GM21381 (cell line): ENCODE data around the gene SLC34A2.

Experiments used
- ATAC-seq: cut with Tn5 transposase; IDR thresholded peaks from one replicate; pipeline ENCODE4 v1.9.1; 2021; ENCODE audit warnings: mild to moderate bottlenecking, moderate library complexity; ENCODE audit not compliant: unreplicated experiment

Gene SLC34A2

DNA sequence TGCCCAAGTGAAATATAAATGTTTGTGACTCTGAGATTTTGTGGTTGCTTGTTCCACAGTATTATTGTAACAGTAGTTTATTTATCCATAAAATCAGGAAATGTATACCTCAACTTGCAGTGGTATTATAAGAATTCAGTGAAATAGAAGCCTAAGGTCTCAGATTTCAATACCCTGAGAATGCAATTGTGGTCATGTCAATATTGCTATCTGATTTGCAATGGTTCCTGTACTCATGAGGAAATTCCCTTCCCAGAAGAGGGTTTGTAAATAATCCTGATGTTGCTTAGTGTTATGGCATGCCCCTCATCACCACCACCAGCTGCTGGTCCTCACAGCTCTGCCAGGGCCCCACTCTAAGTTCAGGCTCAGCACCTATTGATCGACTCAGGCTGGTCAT is 67.8 kb downstream of the SLC34A2 start:
- no peak for ATAC-seq

DNA sequence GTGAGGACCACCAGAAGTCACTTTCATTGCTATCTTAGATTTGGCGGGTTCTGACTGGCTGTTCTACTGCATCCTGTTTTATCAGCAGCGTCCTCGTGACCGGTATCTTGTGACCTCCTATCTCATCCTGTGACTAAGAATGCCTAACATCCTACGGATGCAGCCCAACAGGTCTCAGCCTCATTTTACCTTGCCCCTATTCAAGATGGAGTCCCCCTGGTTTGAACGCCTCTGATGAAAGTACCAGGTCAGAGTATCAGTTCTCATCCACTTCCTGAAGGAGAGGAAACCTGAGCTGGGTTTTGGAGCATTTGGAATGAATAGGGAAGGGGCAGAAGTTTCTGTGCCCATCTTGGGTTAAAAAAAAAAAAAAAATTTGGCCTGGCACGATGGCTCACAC is 70.2 kb downstream of the SLC34A2 start:
- no peak for ATAC-seq

DNA sequence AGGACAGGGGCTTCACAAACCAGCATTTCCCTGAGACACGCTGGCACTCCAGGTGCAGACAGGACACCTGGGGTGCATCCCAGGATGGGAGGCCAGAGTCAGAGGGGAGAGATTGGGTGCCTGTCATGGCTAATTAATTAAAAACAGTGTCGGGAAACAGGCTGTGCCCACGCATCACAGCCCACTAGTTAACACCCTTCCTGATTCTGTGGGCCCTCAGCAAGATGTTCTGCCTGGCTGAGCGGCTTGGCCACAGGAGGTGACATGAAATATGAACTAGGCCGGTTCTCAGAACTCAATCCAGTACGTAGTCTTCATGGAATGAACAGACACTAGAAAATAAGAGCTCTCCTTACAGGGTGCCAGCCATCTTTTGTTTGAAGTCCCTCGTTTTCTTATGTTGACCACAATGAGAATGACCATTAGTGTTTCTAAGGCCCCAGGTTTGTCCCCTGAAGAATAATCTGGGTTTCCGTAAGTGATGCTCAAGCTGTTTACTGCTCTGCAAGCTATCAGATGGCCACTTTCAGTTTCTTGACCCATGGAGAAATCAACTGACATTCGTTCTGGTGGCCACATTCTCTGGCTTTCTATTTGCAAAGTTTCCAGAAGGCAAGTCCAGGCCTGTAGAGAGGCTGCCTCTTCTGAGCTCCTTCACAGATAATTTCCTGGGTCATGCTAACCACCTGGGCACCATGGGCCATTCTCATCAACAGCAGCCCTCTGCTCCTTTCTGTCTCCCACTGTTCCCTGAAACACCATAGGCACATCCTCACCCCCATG is 72.3 kb downstream of the SLC34A2 start:
- peak; percentile 57 for ATAC-seq
